CD4-positive, CD25-positive, alpha-beta regulatory T cell (primary cell): ENCODE results near the gene SIGLEC15. TPM values are rescaled to one million over a fixed set of nuclear protein-coding genes. Genes with fewer than 3 reads are reported as not detected.

Experiments used
- ATAC-seq, 2 donors: fragments of 150-1000 bp; cut with Tn5 transposase; one replicate each; pipeline ENCODE4 v1.10.0; 2021; ENCODE audit warnings: low read depth in 2 of 2, moderate number of reproducible peaks in 2 of 2, moderate library complexity in 1 of 2
- DNase-seq, 3 donors: peaks; one replicate each; pipeline versions ENCODE4 v3.0.0 to v3.0.0-alpha.2; 2012 to 2022; ENCODE audit warnings: mixed read lengths in 1 of 3
- H3K27ac ChIP-seq: one replicate; pipeline ENCODE4 v1.7.0; 2013; ENCODE audit warnings: mild to moderate bottlenecking, low read length; ENCODE audit not compliant: insufficient read depth, poor library complexity, severe bottlenecking
- H3K27me3 ChIP-seq: one replicate; pipeline ENCODE4 v1.7.0; 2013; ENCODE audit warnings: low read length; ENCODE audit not compliant: control insufficient read depth, insufficient read depth
- H3K36me3 ChIP-seq: one replicate; pipeline ENCODE4 v1.7.0; 2013; ENCODE audit warnings: mild to moderate bottlenecking, low read length, moderate library complexity; ENCODE audit not compliant: control insufficient read depth, insufficient read depth
- H3K4me1 ChIP-seq: 2 replicates; pipeline ENCODE4 v1.7.0; 2013; ENCODE audit warnings: mild to moderate bottlenecking, low read length; ENCODE audit not compliant: insufficient read depth, control insufficient read depth, poor library complexity, severe bottlenecking
- H3K4me3 ChIP-seq: one replicate; pipeline ENCODE4 v1.7.0; 2013; ENCODE audit warnings: low read depth, mild to moderate bottlenecking, low read length, moderate library complexity
- H3K9me3 ChIP-seq, 2 experiments: 1 replicate in 1 of 2; 2 replicates in 1 of 2; pipeline ENCODE4 v1.7.0; 2013; ENCODE audit warnings: low read length in 2 of 2, mild to moderate bottlenecking in 1 of 2, moderate library complexity in 1 of 2; ENCODE audit not compliant: control insufficient read depth in 2 of 2
- H3K27ac Mint-ChIP-seq, 3 donors: one replicate each; pipeline ENCODE4 v1.8.0; 2020 to 2022; ENCODE audit warnings: mild to moderate bottlenecking in 3 of 3, mixed read lengths in 3 of 3, moderate library complexity in 2 of 3
- H3K27me3 Mint-ChIP-seq: one replicate; pipeline ENCODE4 v1.8.0; 2022; ENCODE audit warnings: mild to moderate bottlenecking, mixed read lengths
- H3K36me3 Mint-ChIP-seq: one replicate; pipeline ENCODE4 v1.8.0; 2020; ENCODE audit warnings: mixed read lengths
- H3K4me1 Mint-ChIP-seq, 4 donors: one replicate each; pipeline ENCODE4 v1.8.0; 2020 to 2022; ENCODE audit warnings: mixed read lengths in 4 of 4, mild to moderate bottlenecking in 1 of 4
- H3K4me3 Mint-ChIP-seq, 4 donors: one replicate each; pipeline ENCODE4 v1.8.0; 2020 to 2022; ENCODE audit warnings: mild to moderate bottlenecking in 4 of 4, mixed read lengths in 4 of 4, moderate library complexity in 3 of 4
- H3K9me3 Mint-ChIP-seq, 7 donors: one replicate each; pipeline ENCODE4 v1.8.0; 2020 to 2022; ENCODE audit warnings: mixed read lengths in 7 of 7, mild to moderate bottlenecking in 3 of 7, moderate library complexity in 2 of 7
- polyA plus RNA-seq, 4 donors: library from polyadenylated mRNA; unstranded; fragments of 300-500 nt; fragmentation: Illumina TruSeq; gene quantifications; one replicate each; pipeline ENCODE4 v1.2.3, GENCODE V29; 2021
- total RNA-seq: library from RNA; stranded (reverse); gene quantifications from one replicate; pipeline ENCODE4 v1.2.3, GENCODE V29; 2022

The SIGLEC15 gene
- total and polyA plus RNA-seq, 5 donors from 2014 or later: 0.36 TPM; not detected in 4

DNA sequence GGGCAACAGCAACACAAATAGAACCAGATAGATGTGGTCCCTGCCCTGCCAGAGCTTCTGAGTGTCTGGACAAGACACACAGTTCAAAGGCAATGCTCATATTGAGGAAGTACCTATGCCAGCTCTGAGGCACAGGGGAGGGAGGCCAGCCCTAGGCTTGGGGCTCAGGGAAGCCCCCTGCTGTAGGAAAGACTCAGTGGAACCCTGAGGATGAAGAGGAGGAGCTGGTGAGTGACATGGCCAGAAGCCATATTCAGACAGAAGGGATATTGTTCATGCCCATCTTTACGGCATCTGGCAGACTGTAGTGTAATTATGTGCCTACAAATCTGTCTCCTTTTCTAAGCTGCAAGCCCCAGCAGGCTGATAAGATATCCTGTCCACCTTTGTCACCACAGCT is 8.8 kb downstream of the SIGLEC15 start:
- no peaks in the 10 kb centered on the region for H3K9me3 ChIP-seq
- peaks cover 0 to 1% (median 0%) of the 10 kb centered on the region in 7 donors for H3K9me3 Mint-ChIP-seq
- H3K4me1 ChIP-seq: peaks cover 15% of the 10 kb centered on the region
- ATAC-seq: no peak
- peak overlapping the region in 1 of 3 donors; percentile 60 for H3K27ac Mint-ChIP-seq
- no peak overlapping the region for H3K4me3 ChIP-seq
- no peak overlapping the region for H3K27ac ChIP-seq
- peaks cover 0 to 17% (median 6%) of the 10 kb centered on the region in 4 donors for H3K4me1 Mint-ChIP-seq
- H3K36me3 ChIP-seq: no peaks in the 10 kb centered on the region
- no peaks in the 10 kb centered on the region for H3K36me3 Mint-ChIP-seq
- H3K27me3 Mint-ChIP-seq: peaks cover 27% of the 10 kb centered on the region
- H3K4me3 Mint-ChIP-seq: no peak overlapping the region
- peaks cover 12% of the 10 kb centered on the region for H3K27me3 ChIP-seq
- DNase-seq: no peak

DNA sequence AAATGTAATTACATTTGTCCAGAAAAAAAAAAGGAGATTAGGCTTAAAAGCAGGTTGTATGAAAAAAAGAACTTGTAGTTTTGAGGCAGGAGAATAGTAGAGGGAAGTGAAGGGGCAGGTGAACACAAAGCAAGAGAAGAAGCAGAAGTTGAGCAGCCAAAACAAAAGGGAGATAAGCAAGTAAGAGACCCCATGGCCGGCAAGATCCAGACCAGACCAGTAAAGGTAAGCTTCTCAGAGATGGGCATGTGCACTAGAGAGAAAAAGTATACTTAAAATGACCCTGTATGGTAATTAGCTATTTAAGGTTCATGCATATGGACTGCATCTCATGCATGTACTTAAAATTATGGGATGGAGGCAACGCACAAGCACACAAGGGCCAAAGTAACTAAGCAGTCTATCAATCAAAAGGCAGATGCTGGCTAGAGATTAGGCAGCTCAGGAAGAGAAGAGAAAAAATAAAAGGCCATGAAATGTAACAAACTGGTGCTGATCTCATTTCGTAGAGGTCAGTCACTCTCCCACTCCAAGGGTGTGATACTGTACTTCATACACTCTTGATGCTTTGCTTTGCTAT is 9.7 kb downstream of the SIGLEC15 start:
- H3K27ac Mint-ChIP-seq: no peak overlapping the region
- H3K4me1 Mint-ChIP-seq: peaks cover 0 to 18% (median 6%) of the 10 kb centered on the region in 4 donors
- H3K4me1 ChIP-seq: peaks cover 15% of the 10 kb centered on the region
- H3K27me3 ChIP-seq: peaks cover 15% of the 10 kb centered on the region
- ATAC-seq (no peak), DNase-seq (no peak)
- no peaks in the 10 kb centered on the region for H3K36me3 Mint-ChIP-seq
- H3K4me3 Mint-ChIP-seq: peak overlapping the region in 1 of 4 donors; percentile 16
- H3K36me3 ChIP-seq: no peaks in the 10 kb centered on the region
- no peak overlapping the region for H3K4me3 ChIP-seq
- peaks cover 32% of the 10 kb centered on the region for H3K27me3 Mint-ChIP-seq
- no peaks in the 10 kb centered on the region for H3K9me3 ChIP-seq
- H3K9me3 Mint-ChIP-seq: peaks cover 0 to 1% (median 0%) of the 10 kb centered on the region in 7 donors
- H3K27ac ChIP-seq: no peak overlapping the region

DNA sequence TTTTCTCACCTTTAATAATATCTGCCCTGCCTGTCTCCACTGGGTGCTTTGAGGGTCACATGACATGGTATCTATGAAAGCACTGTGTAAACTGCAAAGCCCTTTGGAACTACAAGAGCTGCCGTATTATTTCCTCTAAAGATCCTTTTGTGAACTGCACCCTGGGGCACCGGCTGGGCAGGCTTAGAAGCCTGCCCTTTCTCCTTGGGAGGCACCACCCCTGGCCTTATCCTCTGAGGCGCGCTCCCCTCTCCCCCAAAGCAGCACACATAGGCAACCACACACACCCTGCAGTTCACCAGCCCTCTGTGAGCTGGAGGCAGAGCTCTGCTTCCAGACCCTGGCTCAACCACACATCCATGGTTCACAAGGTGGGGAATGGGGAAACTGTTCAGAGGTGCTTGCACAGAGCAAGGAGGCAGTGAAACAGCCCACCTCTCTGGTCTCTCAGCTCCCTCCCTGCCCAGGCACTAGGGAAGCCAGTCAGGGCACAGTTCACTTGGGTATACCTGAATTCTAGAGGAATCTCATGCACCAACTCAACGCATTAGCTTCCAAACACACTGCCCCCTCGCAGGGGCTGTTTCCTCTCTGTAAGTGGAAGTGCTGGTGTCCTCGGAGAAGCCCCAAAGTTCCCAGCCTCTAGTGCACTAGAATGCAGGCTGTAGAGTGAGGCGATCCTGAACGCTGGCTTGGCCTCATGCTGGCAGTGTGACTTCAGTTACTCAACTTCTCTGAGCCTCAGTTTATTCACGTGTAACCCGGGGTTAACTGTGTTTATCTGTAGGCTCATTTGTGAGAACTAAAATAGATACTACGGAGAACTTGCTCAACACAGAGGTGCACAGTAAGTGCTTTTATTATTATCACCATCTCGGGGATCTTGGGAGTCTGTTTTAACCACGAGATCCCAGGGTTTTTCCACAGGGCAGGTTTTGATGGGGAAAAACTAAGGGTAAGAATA is 11.0 kb downstream of the SIGLEC15 start:
- peak overlapping the region in 2 of 4 donors; percentile 52 to 73 for H3K4me3 Mint-ChIP-seq
- DNase-seq (no peak), ATAC-seq (no peak)
- no peak overlapping the region for H3K27ac ChIP-seq
- H3K4me1 ChIP-seq: peaks cover 15% of the 10 kb centered on the region
- peaks cover 15% of the 10 kb centered on the region for H3K27me3 ChIP-seq
- H3K36me3 ChIP-seq: no peaks in the 10 kb centered on the region
- no peak overlapping the region for H3K4me3 ChIP-seq
- H3K36me3 Mint-ChIP-seq: no peaks in the 10 kb centered on the region
- H3K27me3 Mint-ChIP-seq: peaks cover 38% of the 10 kb centered on the region
- H3K9me3 ChIP-seq: no peaks in the 10 kb centered on the region
- peaks cover 0 to 18% (median 6%) of the 10 kb centered on the region in 4 donors for H3K4me1 Mint-ChIP-seq
- peaks cover 0 to 2% (median 0%) of the 10 kb centered on the region in 7 donors for H3K9me3 Mint-ChIP-seq
- peak overlapping the region in 1 of 3 donors; percentile 69 for H3K27ac Mint-ChIP-seq

DNA sequence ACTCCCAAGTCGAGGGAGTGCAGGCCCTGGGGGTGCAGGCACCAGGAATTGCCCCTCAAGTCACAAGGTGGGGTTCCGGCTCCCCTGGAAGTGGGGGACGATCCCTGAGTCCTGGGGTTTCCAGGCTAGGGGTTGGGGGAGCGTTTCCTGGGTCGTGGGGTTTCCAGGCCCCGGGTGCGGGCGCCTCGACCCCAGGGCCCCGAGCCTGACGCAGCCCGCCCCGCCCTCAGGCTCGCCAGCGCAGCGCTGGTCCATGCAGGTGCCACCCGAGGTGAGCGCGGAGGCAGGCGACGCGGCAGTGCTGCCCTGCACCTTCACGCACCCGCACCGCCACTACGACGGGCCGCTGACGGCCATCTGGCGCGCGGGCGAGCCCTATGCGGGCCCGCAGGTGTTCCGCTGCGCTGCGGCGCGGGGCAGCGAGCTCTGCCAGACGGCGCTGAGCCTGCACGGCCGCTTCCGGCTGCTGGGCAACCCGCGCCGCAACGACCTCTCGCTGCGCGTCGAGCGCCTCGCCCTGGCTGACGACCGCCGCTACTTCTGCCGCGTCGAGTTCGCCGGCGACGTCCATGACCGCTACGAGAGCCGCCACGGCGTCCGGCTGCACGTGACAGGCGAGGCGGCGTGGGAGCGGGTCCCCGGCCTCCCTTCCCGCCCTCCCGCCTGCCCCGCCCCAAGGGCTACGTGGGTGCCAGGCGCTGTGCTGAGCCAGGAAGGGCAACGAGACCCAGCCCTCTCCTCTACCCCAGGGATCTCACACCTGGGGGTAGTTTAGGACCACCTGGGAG is 12.0 kb downstream of the SIGLEC15 start:
- peak overlapping the region; percentile 44 for H3K4me3 ChIP-seq
- no peaks in the 10 kb centered on the region for H3K9me3 ChIP-seq
- H3K36me3 Mint-ChIP-seq: no peaks in the 10 kb centered on the region
- peak in 2 of 3 donors; percentile 29 to 72 for DNase-seq
- H3K27me3 Mint-ChIP-seq: peaks cover 38% of the 10 kb centered on the region
- H3K4me1 Mint-ChIP-seq: peaks cover 0 to 18% (median 7%) of the 10 kb centered on the region in 4 donors
- ATAC-seq: peak; percentile 66 to 70
- peaks cover 15% of the 10 kb centered on the region for H3K4me1 ChIP-seq
- H3K27ac ChIP-seq: no peak overlapping the region
- peak overlapping the region in 1 of 4 donors; percentile 73 for H3K4me3 Mint-ChIP-seq
- peaks cover 15% of the 10 kb centered on the region for H3K27me3 ChIP-seq
- H3K9me3 Mint-ChIP-seq: peaks cover 0 to 2% (median 0%) of the 10 kb centered on the region in 7 donors
- H3K27ac Mint-ChIP-seq: no peak overlapping the region
- H3K36me3 ChIP-seq: no peaks in the 10 kb centered on the region

DNA sequence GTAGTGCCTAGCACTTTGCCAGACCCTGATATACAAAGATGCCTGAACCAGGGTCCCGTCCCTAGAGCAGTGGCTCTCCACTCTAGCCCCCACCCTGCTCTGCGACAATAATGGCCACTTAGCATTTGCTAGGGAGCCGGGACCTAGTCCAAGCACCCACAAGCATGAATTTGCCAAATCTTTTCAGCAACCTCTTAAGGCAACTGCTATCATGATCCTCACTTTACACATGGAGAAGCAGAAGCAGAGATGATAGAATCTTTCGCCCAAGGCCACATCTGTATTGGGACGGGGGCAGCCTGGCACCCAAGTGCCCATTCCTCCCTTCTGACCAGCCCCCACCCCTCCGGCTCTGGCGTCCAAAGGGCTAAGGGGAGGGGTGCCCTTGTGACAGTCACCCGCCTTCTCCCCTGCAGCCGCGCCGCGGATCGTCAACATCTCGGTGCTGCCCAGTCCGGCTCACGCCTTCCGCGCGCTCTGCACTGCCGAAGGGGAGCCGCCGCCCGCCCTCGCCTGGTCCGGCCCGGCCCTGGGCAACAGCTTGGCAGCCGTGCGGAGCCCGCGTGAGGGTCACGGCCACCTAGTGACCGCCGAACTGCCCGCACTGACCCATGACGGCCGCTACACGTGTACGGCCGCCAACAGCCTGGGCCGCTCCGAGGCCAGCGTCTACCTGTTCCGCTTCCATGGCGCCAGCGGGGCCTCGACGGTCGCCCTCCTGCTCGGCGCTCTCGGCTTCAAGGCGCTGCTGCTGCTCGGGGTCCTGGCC is 13.0 kb downstream of the SIGLEC15 start:
- Histone ChIP-seq H3K4me3 (peak overlapping the region; percentile 44), H3K36me3 (no peaks in the 10 kb centered on the region), H3K27ac (no peak overlapping the region), H3K4me1 (peaks cover 15% of the 10 kb centered on the region), H3K9me3 (no peaks in the 10 kb centered on the region), H3K27me3 (peaks cover 15% of the 10 kb centered on the region)
- peak overlapping the region in 3 of 4 donors; percentile 13 to 75 (median 57) for H3K4me3 Mint-ChIP-seq
- peaks cover 0 to 2% (median 0%) of the 10 kb centered on the region in 7 donors for H3K9me3 Mint-ChIP-seq
- peaks cover 38% of the 10 kb centered on the region for H3K27me3 Mint-ChIP-seq
- no peak for DNase-seq
- peaks cover 0 to 18% (median 7%) of the 10 kb centered on the region in 4 donors for H3K4me1 Mint-ChIP-seq
- H3K27ac Mint-ChIP-seq: no peak overlapping the region
- H3K36me3 Mint-ChIP-seq: no peaks in the 10 kb centered on the region
- no peak for ATAC-seq

DNA sequence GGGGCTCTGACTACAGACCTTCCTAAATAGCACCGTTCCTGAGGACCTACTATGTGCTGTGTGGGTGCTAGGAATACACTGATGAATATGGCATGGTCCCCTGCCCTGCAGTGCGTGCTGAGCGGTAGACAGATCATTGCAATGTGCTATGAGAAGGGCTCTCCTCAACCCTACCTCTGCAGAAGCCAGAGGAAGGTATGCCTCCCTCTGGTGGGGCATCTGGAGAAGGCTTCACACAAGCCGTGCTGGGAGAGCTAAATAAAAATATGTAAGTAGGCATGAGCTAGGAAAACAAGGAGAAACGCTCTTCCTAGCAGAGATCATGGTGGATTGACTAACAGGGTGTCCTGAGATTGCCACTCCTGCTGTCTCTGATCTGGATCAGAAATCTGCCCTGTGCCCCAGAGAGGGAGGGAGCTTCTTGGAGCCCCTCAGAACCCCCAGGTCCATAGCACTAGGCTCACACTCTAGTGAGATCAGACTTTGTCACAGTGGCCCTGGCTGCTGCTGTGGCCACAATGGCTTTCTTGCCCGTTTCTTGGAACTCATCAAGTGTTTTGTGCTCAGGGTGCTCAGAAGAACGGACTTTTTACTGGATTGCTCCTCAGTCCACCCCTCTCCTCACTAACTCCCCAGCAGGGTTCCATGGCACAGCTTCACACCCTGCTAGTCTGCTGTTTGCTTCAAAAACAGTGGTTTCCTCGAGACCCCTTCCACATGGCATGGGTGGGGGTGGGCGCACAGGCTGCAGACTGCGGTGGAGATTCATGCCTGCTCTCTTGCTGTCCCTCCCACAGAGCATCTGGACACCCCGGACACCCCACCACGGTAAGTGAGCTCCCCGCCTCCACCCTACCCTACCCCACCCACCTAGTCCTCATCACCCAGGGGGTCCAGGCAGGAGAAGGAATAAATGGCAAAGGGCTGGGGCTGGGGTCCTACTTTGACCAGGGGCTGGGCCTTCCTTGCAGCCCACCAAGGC is 14.2 kb downstream of the SIGLEC15 start:
- peaks cover 15% of the 10 kb centered on the region for H3K4me1 ChIP-seq
- H3K4me3 ChIP-seq: no peak overlapping the region
- peak in 2 of 3 donors; percentile 29 to 60 for DNase-seq
- no peaks in the 10 kb centered on the region for H3K36me3 ChIP-seq
- H3K27ac Mint-ChIP-seq: no peak overlapping the region
- peak overlapping the region in 3 of 4 donors; percentile 43 to 63 (median 54) for H3K4me3 Mint-ChIP-seq
- H3K9me3 ChIP-seq: no peaks in the 10 kb centered on the region
- H3K27ac ChIP-seq: no peak overlapping the region
- peaks cover 15% of the 10 kb centered on the region for H3K27me3 ChIP-seq
- ATAC-seq: peak; percentile 26 to 47
- H3K9me3 Mint-ChIP-seq: peaks cover 0 to 2% (median 0%) of the 10 kb centered on the region in 7 donors
- H3K36me3 Mint-ChIP-seq: no peaks in the 10 kb centered on the region
- H3K27me3 Mint-ChIP-seq: peaks cover 37% of the 10 kb centered on the region
- peaks cover 0 to 22% (median 6%) of the 10 kb centered on the region in 4 donors for H3K4me1 Mint-ChIP-seq
